DOHH2 (cell line): Measurements from ENCODE around the gene ANO9.

Experiments
- EZH2phosphoT487 ChIP-seq: fragments of 200-600 bp; sonication (generic); IDR thresholded peaks from 2 replicates; pipeline ENCODE4 v1.6.1; 2017; ENCODE audit warnings: borderline replicate concordance, mild to moderate bottlenecking, antibody characterized with exemption, low read length, moderate library complexity, mixed read lengths
- TF ChIP-seq, protein P1 (sequence below): fragments of 200-600 bp; sonication (generic); IDR thresholded peaks from one replicate; pipeline ENCODE4 v1.5.1; 2014; ENCODE audit warnings: antibody characterized with exemption, mild to moderate bottlenecking, low read depth, low read length; ENCODE audit not compliant: poor library complexity, severe bottlenecking

DNA sequence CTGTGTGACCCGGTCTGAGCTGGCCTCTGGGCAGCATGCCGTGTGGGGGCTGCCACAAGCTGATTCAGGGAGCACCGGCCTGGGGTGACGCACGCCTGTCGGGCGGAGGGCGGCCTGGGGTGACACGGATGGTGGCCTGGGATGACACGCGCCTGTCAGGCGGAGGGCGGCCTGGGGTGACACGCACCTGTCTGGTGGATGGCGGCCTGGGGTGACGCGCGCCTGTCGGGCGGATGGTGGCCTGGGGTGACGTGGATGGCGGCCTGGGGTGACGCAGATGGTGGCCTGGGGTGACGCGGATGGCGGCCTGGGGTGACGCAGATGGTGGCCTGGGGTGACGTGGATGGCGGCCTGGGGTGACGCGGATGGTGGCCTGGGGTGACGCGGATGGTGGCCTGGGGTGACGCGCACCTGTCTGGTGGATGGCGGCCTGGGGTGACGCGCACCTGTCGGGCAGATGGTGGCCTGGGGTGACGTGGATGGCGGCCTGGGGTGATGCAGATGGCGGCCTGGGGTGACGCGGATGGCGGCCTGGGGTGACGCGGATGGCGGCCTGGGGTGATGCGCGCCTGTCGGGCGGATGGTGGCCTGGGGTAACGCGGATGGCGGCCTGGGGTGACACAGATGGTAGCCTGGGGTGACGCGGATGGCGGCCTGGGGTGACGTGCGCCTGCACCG lies 29.8 kb upstream of the ANO9 start:
- TF ChIP-seq, protein P1, sequence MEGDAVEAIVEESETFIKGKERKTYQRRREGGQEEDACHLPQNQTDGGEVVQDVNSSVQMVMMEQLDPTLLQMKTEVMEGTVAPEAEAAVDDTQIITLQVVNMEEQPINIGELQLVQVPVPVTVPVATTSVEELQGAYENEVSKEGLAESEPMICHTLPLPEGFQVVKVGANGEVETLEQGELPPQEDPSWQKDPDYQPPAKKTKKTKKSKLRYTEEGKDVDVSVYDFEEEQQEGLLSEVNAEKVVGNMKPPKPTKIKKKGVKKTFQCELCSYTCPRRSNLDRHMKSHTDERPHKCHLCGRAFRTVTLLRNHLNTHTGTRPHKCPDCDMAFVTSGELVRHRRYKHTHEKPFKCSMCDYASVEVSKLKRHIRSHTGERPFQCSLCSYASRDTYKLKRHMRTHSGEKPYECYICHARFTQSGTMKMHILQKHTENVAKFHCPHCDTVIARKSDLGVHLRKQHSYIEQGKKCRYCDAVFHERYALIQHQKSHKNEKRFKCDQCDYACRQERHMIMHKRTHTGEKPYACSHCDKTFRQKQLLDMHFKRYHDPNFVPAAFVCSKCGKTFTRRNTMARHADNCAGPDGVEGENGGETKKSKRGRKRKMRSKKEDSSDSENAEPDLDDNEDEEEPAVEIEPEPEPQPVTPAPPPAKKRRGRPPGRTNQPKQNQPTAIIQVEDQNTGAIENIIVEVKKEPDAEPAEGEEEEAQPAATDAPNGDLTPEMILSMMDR: no peak
- no peak for TF ChIP-seq EZH2phosphoT487
